Stimulated activated naive CD4-positive, alpha-beta T cell treated with Interleukin-2 at 50 U/mL for 16 hours (primary cell): ENCODE measurements around the gene RASAL1.
"Not testable (repeated sequence)": the region's sequence is repeated elsewhere in the genome, so short reads cannot be mapped to it uniquely, and the experiment has no call there.

Experiments used
- DNase-seq: peaks from one replicate; lab custom pipeline; 2025; lab: John Stamatoyannopoulos, UW

The RASAL1 gene

DNA sequence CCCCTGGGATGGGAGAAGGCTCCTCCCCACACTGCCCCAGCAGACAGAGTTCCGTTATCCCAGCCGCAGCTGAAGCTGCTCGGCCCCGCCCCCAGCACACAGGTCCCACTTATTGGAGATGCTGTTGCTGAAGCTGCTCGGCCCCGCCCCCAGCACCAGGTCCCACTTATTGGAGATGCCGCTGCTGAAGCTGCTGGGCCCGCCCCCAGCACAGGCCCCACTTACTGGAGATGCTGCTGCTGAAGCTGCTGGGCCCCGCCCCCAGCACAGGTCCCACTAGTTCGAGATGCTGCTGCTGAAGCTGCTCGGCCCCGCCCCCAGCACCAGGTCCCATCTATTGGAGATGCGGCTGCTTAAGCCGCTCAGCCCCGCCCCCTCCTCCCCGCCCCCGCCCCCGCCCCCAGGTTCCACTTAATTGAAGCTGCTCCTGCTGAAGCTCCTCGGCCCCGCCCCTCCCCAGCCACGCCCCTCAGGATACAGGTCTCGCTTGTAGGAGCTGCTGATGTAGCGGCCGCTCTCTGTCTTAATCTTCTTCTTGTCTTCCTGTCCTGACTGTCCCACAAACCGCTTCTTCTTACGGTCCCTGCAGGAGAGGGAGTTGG is 26.0 kb upstream of the RASAL1 start:
- no peak for DNase-seq

DNA sequence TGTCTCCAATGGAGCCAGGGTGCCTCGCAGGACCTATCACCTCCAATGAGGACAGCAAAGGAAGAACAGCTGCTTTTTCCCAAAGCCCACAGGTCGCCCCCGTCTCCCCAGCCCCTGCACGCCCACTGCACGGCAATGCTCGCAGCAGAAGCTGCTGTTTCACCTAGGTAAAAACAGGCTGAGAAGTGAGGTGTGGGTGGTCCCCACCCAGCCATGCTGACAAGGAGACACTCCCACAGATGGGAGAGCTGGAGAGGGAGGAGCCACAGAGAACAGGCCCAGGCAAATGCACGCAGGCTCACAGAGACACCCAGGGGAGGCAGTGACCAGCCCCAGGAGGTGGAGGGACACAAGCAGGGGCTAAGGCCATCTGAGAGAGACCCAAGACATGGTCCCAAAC is 24.4 kb upstream of the RASAL1 start:
- no peak for DNase-seq

- DNase-seq, result no peak
Measured at GRCh38 chr12:113158439-113159203, 23.1 kb upstream of the RASAL1 start.

DNA sequence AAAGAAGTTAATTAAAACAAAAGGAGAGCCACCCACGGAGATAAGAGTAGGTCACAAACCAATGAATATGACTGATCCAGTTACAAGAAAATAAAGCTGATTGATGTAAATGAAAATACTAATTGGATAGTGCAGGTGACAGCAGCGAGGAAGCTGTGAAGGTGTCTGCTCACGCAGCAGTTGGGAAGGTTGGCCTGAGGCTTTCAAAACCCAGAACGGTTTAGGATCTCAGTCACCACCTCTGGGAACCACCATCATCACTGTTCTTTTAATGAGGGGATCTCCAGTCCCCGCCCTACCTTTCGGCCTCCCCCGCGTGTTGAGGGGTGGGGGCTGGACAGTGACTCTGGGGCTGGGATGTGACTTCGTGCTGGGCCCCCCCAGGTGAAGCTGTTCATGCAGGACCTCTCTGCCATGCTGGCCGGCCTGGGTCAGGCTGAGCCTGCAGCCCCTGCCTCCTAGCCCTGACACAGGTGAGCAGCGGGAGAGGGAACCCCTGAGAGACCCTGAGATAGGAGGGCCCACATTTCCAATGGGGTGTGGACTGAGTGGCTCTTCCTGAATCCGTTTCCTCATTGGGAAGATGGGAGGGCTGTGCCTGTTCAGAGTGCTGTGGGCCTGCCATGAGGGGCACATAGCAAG is 21.8 kb upstream of the RASAL1 start:
- no peak for DNase-seq

DNA sequence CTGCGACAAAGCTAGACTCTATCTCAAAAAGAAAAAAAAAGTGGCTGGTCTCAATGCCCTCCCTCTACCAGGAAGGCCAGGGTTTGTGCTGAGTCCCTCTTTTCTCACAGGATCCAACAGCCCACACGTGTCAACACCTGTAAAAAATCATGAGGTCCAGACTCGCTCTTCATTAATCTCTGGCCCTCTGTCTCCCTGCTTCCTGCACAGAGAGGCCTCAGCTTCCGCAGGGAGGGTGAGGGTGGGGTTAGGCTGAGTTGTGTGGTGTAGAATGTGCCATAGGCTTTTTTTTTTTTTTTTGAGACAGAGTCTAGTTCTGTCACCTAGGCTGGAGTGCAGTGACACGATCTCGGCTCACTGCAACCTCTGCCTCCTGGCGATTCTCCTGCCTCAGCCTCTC is 20.1 kb upstream of the RASAL1 start:
- no peak for DNase-seq

- no peak for DNase-seq
Measured at GRCh38 chr12:113155060-113155459, 19.5 kb upstream of the RASAL1 start.

GRCh38 chr12:113154351-113154973 is 18.9 kb upstream of the RASAL1 start:
- DNase-seq, result no peak

- DNase-seq, result peak; percentile 37
Measured at GRCh38 chr12:113152835-113153814, 17.6 kb upstream of the RASAL1 start.

DNA sequence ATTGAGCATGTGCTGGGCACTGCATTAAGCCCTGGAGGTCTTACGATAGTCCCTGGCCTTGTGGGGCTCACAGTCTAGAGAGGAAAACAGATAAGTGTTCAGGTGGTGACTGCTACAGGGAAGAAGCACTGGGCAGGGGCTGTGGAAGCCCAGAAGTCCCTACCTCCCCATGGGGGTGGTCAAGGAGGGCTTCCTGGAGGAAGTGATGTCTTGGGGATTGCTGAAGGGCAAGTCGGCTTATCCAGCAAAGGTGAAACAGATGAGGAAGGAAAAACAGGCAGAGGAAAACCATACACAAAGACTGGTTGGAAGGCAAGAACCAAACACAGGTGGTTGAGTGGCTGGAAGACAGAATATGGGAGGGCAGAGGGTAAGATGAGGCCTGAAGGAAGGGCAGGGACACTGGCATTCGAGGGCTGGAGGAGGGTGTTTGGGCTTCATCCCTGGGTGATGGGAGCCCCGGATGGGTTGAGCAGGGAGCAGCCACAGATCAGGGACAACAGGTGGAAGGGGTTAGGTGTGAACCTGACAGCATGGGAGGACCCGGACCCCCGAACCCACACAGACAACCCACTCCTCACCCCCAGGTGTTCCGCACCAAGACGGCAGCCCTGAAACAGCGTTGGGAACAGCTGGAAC is 16.8 kb upstream of the RASAL1 start:
- no peak for DNase-seq

DNA sequence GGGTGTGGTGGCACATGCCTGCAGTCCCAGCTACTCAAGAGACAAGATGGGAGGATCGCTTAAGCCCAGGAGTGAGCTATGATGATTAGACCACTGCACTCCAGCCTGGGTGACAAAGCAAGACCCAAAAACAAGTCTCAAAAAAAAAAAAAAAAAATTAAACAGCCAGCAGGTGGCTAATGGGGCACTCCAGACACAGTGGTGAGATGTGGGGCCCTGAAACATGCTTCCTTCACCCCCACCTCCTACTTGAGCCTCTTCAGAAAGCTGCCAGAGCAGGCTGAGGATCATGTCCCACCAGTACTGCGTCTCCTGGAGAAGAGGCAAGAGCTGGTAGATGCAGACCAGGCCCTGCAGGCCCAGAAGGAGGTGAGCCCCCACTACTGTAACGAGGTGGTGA is 16.1 kb upstream of the RASAL1 start:
- no peak for DNase-seq

GRCh38 chr12:113149361-113150150 is 14.0 kb upstream of the RASAL1 start, which contains the start of gene CFAP73:
Gene CFAP73, plus strand, starts transcription at chr12:113149724. Its CDS starts 134 bp downstream, at chr12:113149858.
- no peak for DNase-seq

GRCh38 chr12:113146999-113147398 is 11.4 kb upstream of the RASAL1 start:
- DNase-seq, result no peak

GRCh38 chr12:113145720-113146551 is 10.4 kb upstream of the RASAL1 start:
- no peak for DNase-seq

- DNase-seq, result no peak
Measured at GRCh38 chr12:113144806-113145205, 9.2 kb upstream of the RASAL1 start.

- DNase-seq, result no peak
Measured at GRCh38 chr12:113143959-113144358, 8.4 kb upstream of the RASAL1 start.

DNA sequence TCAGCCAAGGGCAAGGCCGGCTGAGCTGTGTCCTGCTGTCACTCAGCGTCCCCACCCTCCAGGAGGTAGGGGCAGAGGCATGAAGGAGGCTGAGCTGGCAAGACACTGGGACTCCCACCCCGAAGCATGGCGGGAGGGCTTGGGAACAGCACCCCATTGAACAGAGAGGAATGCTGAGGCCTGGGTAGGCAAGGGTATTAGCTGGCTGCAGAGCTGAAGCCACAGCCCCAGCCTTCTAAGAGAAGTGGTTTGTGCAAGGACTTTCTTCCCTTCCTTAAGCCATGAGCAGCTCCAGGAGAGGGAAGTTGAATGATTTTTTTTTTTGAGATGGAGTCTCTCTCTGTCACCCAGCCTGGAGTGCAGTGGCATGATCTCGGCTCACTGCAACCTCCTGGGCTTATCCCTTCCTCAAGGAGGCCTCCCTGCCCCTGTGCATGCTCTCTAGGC is 7.3 kb upstream of the RASAL1 start:
- DNase-seq, result no peak

- DNase-seq, result no peak
Measured at GRCh38 chr12:113142173-113142885, 6.8 kb upstream of the RASAL1 start.

DNA sequence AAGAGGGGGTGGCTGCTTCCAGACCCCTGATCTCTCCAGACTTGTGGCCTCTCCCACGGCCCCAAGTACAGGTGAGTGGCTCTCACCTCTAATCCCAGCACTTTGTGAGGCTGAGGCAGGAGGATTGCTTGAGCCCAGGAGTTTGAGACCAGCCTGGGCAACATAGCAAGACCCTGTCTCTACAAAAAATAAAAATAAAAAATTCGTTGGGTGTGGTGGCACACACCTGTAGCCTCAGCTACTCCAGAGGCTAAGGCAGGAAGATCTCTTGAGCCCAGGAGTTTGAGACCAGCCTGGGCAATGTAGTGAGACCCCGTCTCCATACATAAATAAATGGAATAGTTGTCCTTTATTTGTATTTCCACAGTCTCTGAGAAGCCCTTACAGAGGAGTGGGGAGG is 6.2 kb upstream of the RASAL1 start:
- not testable (repeated sequence) for DNase-seq

DNA sequence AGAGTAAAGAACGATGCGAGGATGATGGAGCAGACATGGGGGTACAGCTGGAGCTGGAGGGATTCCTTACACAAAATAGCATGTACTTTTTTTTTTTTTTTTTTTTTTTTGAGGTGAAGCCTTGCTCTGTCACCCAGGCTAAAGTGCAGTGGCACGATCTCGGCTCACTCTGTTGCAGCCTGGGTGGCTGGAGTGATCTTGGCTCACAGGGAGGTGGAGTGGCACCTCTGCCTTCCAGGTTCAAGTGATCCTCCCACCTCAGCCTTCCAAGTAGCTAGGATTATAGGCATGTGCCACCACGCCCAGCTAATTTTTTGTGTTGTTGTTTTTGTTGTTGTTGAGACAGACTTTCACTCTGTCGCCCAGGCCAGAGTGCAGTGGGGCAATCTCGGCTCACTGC is 5.1 kb upstream of the RASAL1 start:
- no peak for DNase-seq
